Endothelial cell (in vitro differentiated cells): Measurements from ENCODE around the gene MAK. TPM values are rescaled to one million over a fixed set of nuclear protein-coding genes. Genes with fewer than 3 reads are reported as not detected.
"Not testable (repeated sequence)": the region's sequence is repeated elsewhere in the genome, so short reads cannot be mapped to it uniquely, and the experiment has no call there.

Source experiments
- DNase-seq: peaks from one replicate; pipeline ENCODE4 v3.0.0; 2021; ENCODE audit warnings: low spot score
- H3K27ac Mint-ChIP-seq: one replicate; pipeline ENCODE4 v1.8.0; 2021; ENCODE audit warnings: mixed read lengths, inconsistent platforms; ENCODE audit not compliant: unreplicated experiment
- H3K27me3 Mint-ChIP-seq: one replicate; pipeline ENCODE4 v1.8.0; 2021; ENCODE audit warnings: mild to moderate bottlenecking, moderate library complexity, mixed read lengths, inconsistent platforms; ENCODE audit not compliant: unreplicated experiment
- H3K36me3 Mint-ChIP-seq: one replicate; pipeline ENCODE4 v1.8.0; 2021; ENCODE audit warnings: mild to moderate bottlenecking, low read depth, mixed read lengths, inconsistent platforms; ENCODE audit not compliant: unreplicated experiment
- H3K4me1 Mint-ChIP-seq: one replicate; pipeline ENCODE4 v1.8.0; 2021; ENCODE audit warnings: mild to moderate bottlenecking, mixed read lengths, inconsistent platforms; ENCODE audit not compliant: unreplicated experiment
- H3K4me3 Mint-ChIP-seq: one replicate; pipeline ENCODE4 v1.8.0; 2021; ENCODE audit warnings: mild to moderate bottlenecking, mixed read lengths, inconsistent platforms; ENCODE audit not compliant: unreplicated experiment
- H3K9me3 Mint-ChIP-seq: one replicate; pipeline ENCODE4 v1.8.0; 2021; ENCODE audit warnings: mixed read lengths, inconsistent platforms; ENCODE audit not compliant: unreplicated experiment
- CTCF ChIP-seq: fragments of 200-600 bp; sonication (generic); IDR thresholded peaks from one replicate; pipeline ENCODE4 v1.5.0; 2021; ENCODE audit warnings: antibody characterized with exemption; ENCODE audit not compliant: unreplicated experiment
- total RNA-seq: library from RNA; stranded (reverse); fragmentation: NEBNext Ultra II Directional; extraction: Animal tissue kit (Norgen Biotek cat#: 25700); gene quantifications from one replicate; pipeline ENCODE4 v1.2.1, GENCODE V29; 2021; ENCODE audit not compliant: unreplicated experiment

The MAK gene
- total RNA-seq, 1 donor from 2014 or later = not detected

GRCh38 chr6:10862361-10862760 lies 24.0 kb upstream of the MAK start:
- no peak for DNase-seq
- no peak for TF ChIP-seq CTCF
- no peak overlapping the region for H3K4me3 Mint-ChIP-seq
- H3K27me3 Mint-ChIP-seq = peaks cover 2% of the 10 kb centered on the region
- H3K27ac Mint-ChIP-seq = no peak overlapping the region
- H3K9me3 Mint-ChIP-seq = no peaks in the 10 kb centered on the region
- no peaks in the 10 kb centered on the region for H3K36me3 Mint-ChIP-seq
- H3K4me1 Mint-ChIP-seq = no peaks in the 10 kb centered on the region

- no peaks in the 10 kb centered on the region for H3K27me3 Mint-ChIP-seq
- DNase-seq = no peak
- H3K4me1 Mint-ChIP-seq = no peaks in the 10 kb centered on the region
- no peaks in the 10 kb centered on the region for H3K36me3 Mint-ChIP-seq
- no peak overlapping the region for H3K27ac Mint-ChIP-seq
- H3K4me3 Mint-ChIP-seq = no peak overlapping the region
- TF ChIP-seq CTCF = no peak
- no peaks in the 10 kb centered on the region for H3K9me3 Mint-ChIP-seq
Observed at GRCh38 chr6:10861086-10861485, 22.7 kb upstream of the MAK start.

- H3K9me3 Mint-ChIP-seq = no peaks in the 10 kb centered on the region
- H3K27ac Mint-ChIP-seq = no peak overlapping the region
- no peaks in the 10 kb centered on the region for H3K4me1 Mint-ChIP-seq
- no peak for DNase-seq
- H3K4me3 Mint-ChIP-seq = no peak overlapping the region
- TF ChIP-seq CTCF = no peak
- H3K36me3 Mint-ChIP-seq = no peaks in the 10 kb centered on the region
- no peaks in the 10 kb centered on the region for H3K27me3 Mint-ChIP-seq
Observed at GRCh38 chr6:10857259-10857658, 18.9 kb upstream of the MAK start.

GRCh38 chr6:10854922-10855632 lies 16.7 kb upstream of the MAK start:
- Mint-ChIP-seq H3K9me3 (no peaks in the 10 kb centered on the region), H3K27ac (no peak overlapping the region), H3K36me3 (no peaks in the 10 kb centered on the region), H3K27me3 (no peaks in the 10 kb centered on the region), H3K4me3 (no peak overlapping the region), H3K4me1 (no peaks in the 10 kb centered on the region)
- no peak for DNase-seq
- TF ChIP-seq CTCF = no peak

GRCh38 chr6:10853849-10854300 lies 15.5 kb upstream of the MAK start:
- H3K4me1 Mint-ChIP-seq, H3K9me3 Mint-ChIP-seq, DNase-seq, H3K27me3 Mint-ChIP-seq, H3K4me3 Mint-ChIP-seq, H3K36me3 Mint-ChIP-seq, H3K27ac Mint-ChIP-seq: not testable (repeated sequence)
